H1 (cell line): ENCODE data around the gene EFCAB8. TPM values are rescaled to one million over a fixed set of nuclear protein-coding genes. Genes with fewer than 3 reads are reported as not detected.

Experiments
- CTCF ChIA-PET: fragments of 300-600 bp; sonication (Branson Sonifier 250); formaldehyde crosslinking; loops from one replicate; lab custom pipeline; 2021; ENCODE audit not compliant: partially characterized antibody; lab: Charles Lee
- POLR2A ChIA-PET: fragments of 300-600 bp; sonication (Branson Sonifier 250); formaldehyde crosslinking; loops from one replicate; lab custom pipeline; 2021; ENCODE audit warnings: inconsistent platforms; ENCODE audit not compliant: partially characterized antibody; lab: Charles Lee
- DNase-seq, 2 experiments: peaks; one replicate each; pipeline versions ENCODE4 v3.0.0 to v3.0.0-alpha.2; 2010 to 2022; ENCODE audit warnings: low spot score in 2 of 2, low read depth in 1 of 2, mixed read lengths in 1 of 2
- FAIRE-seq: peaks from 2 replicates; lab custom pipeline; 2011; peaks lifted over from hg19 to GRCh38; lab: Jason Lieb, UNC
- H2AFZ ChIP-seq: 2 replicates; pipeline ENCODE4 v1.8.1; 2012; ENCODE audit warnings: low read length, inconsistent platforms
- H2AK5ac ChIP-seq: 2 replicates; pipeline ENCODE4 v1.6.1; 2013; ENCODE audit warnings: low read depth, low read length
- H2BK120ac ChIP-seq: replicated peaks from 2 replicates; pipeline ENCODE3; 2013; ENCODE audit warnings: low read depth, low read length, inconsistent platforms
- H2BK12ac ChIP-seq: 2 replicates; pipeline ENCODE4 v1.6.1; 2013; ENCODE audit warnings: low read depth, low read length
- H2BK15ac ChIP-seq: 2 replicates; pipeline ENCODE4 v1.6.1; 2013; ENCODE audit warnings: low read length
- H2BK20ac ChIP-seq: 2 replicates; pipeline ENCODE4 v1.6.1; 2013; ENCODE audit warnings: low read length
- H2BK5ac ChIP-seq: 2 replicates; pipeline ENCODE4 v1.6.1; 2013; ENCODE audit warnings: low read depth, low read length
- H3K14ac ChIP-seq: 2 replicates; pipeline ENCODE4 v1.6.1; 2013; ENCODE audit warnings: inconsistent platforms; ENCODE audit not compliant: insufficient read length
- H3K18ac ChIP-seq: 2 replicates; pipeline ENCODE4 v1.6.1; 2013; ENCODE audit warnings: low read length; ENCODE audit errors: extremely low read depth
- H3K23ac ChIP-seq: 2 replicates; pipeline ENCODE4 v1.6.1; 2013; ENCODE audit warnings: inconsistent platforms; ENCODE audit not compliant: insufficient read length
- H3K23me2 ChIP-seq: 2 replicates; pipeline ENCODE4 v1.6.1; 2013; ENCODE audit warnings: low read depth, low read length
- H3K27ac ChIP-seq: 2 replicates; pipeline ENCODE4 v1.6.1; 2011; ENCODE audit warnings: low read depth, low read length, inconsistent platforms
- H3K27me3 ChIP-seq, 4 experiments: replicated peaks in 1 of 4; 1 replicate in 1 of 4; 2 replicates in 3 of 4; pipeline versions ENCODE4 v1.6.1 to v1.8.1; 2011 to 2013; ENCODE audit warnings: low read length in 3 of 4, mild to moderate bottlenecking in 3 of 4, inconsistent platforms in 2 of 4, mixed read lengths in 2 of 4, moderate library complexity in 1 of 4; ENCODE audit not compliant: control insufficient read depth in 3 of 4, insufficient read depth in 3 of 4; ENCODE audit errors: extremely low read depth in 1 of 4
- H3K36me3 ChIP-seq, 4 experiments: 2 replicates each; pipeline versions ENCODE4 v1.6.1 to v1.8.1; 2011 to 2013; ENCODE audit warnings: mild to moderate bottlenecking in 4 of 4, low read length in 3 of 4, moderate library complexity in 2 of 4, control low read depth in 1 of 4, inconsistent platforms in 1 of 4; ENCODE audit not compliant: insufficient read depth in 4 of 4, control insufficient read depth in 2 of 4
- H3K4ac ChIP-seq: replicated peaks from 2 replicates; pipeline ENCODE3; 2013; ENCODE audit warnings: low read length, low read depth, mixed read lengths, inconsistent platforms; ENCODE audit not compliant: insufficient read length
- H3K4me1 ChIP-seq, 4 experiments: replicated peaks in 1 of 4; 1 replicate in 1 of 4; 2 replicates in 3 of 4; pipeline versions ENCODE4 v1.6.1 to v1.8.1; 2011 to 2013; ENCODE audit warnings: low read length in 3 of 4, inconsistent platforms in 2 of 4, mixed read lengths in 1 of 4; ENCODE audit not compliant: insufficient read depth in 4 of 4, control insufficient read depth in 3 of 4
- H3K4me2 ChIP-seq, 2 experiments: 2 replicates each; pipeline versions ENCODE4 v1.6.1 to v1.8.1; 2011 to 2013; ENCODE audit warnings: low read depth in 2 of 2, low read length in 2 of 2, control low read depth in 1 of 2, inconsistent platforms in 1 of 2, mild to moderate bottlenecking in 1 of 2; ENCODE audit not compliant: insufficient read depth in 1 of 2
- H3K4me3 ChIP-seq, 4 experiments: fragments of 200-600, 300-600 bp in 1 of 4; sonication (generic), shearing (Covaris generic), sonication (Bioruptor Twin) in 1 of 4; 2 replicates each; pipeline versions ENCODE4 v1.5.1 to v1.8.1; 2011 to 2016; ENCODE audit warnings: low read length in 4 of 4, low read depth in 3 of 4, control low read depth in 2 of 4, inconsistent platforms in 2 of 4, mild to moderate bottlenecking in 2 of 4, mixed read lengths in 1 of 4, moderate library complexity in 1 of 4; ENCODE audit not compliant: insufficient read depth in 2 of 4; ENCODE audit errors: extremely low read depth in 1 of 4
- H3K56ac ChIP-seq: replicated peaks from 2 replicates; pipeline ENCODE3; 2013; ENCODE audit warnings: low read depth, mild to moderate bottlenecking, mixed read lengths, low read length, inconsistent platforms; ENCODE audit not compliant: insufficient read length
- H3K79me1 ChIP-seq: 2 replicates; pipeline ENCODE4 v1.6.1; 2013; ENCODE audit warnings: low read depth, low read length, control low read depth
- H3K79me2 ChIP-seq, 2 experiments: 2 replicates each; pipeline versions ENCODE4 v1.6.1 to v1.8.1; 2012 to 2013; ENCODE audit warnings: low read length in 2 of 2, mild to moderate bottlenecking in 2 of 2, inconsistent platforms in 1 of 2; ENCODE audit not compliant: insufficient read depth in 2 of 2, control insufficient read depth in 1 of 2
- H3K9ac ChIP-seq, 4 experiments: replicated peaks in 1 of 4; 1 replicate in 1 of 4; 2 replicates in 3 of 4; pipeline versions ENCODE4 v1.6.1 to v1.8.1; 2011 to 2013; ENCODE audit warnings: low read depth in 3 of 4, low read length in 3 of 4, control low read depth in 2 of 4, mild to moderate bottlenecking in 2 of 4, moderate library complexity in 2 of 4, inconsistent platforms in 1 of 4; ENCODE audit errors: extremely low read depth in 1 of 4
- H3K9me3 ChIP-seq, 2 experiments: 2 replicates each; pipeline versions ENCODE4 v1.6.1 to v1.8.1; 2012 to 2013; ENCODE audit warnings: mild to moderate bottlenecking in 2 of 2, moderate library complexity in 2 of 2, control low read depth in 1 of 2, inconsistent platforms in 1 of 2, low read depth in 1 of 2, low read length in 1 of 2, mixed read lengths in 1 of 2; ENCODE audit not compliant: insufficient read depth in 2 of 2
- H4K20me1 ChIP-seq, 2 experiments: replicated peaks in 1 of 2; 2 replicates each; pipeline versions ENCODE3 to v1.8.1; 2011 to 2013; ENCODE audit warnings: inconsistent platforms in 2 of 2, low read length in 2 of 2, mild to moderate bottlenecking in 1 of 2; ENCODE audit not compliant: insufficient read depth in 2 of 2, control insufficient read depth in 1 of 2
- H4K5ac ChIP-seq: 2 replicates; pipeline ENCODE4 v1.6.1; 2013; ENCODE audit warnings: low read length, low read depth, mixed read lengths, inconsistent platforms; ENCODE audit not compliant: insufficient read length
- H4K8ac ChIP-seq: 2 replicates; pipeline ENCODE4 v1.8.0; 2013; ENCODE audit warnings: mild to moderate bottlenecking, moderate library complexity, low read length, inconsistent platforms; ENCODE audit not compliant: insufficient read depth; ENCODE audit errors: extremely low read depth
- H4K91ac ChIP-seq: replicated peaks from 2 replicates; pipeline ENCODE3; 2013; ENCODE audit warnings: low read length, mixed read lengths, inconsistent platforms; ENCODE audit not compliant: insufficient read length
- ASH2L ChIP-seq: fragments of 200-600, 300-600 bp; sonication (generic); IDR thresholded peaks from one replicate; pipeline ENCODE4 v1.7.1; 2017; ENCODE audit warnings: low read length
- BACH1 ChIP-seq: IDR thresholded peaks from 2 replicates; pipeline ENCODE4 v1.6.1; 2012; ENCODE audit warnings: low read length, improper control_type of control experiment
- CBX8 ChIP-seq: fragments of 300-800, 300-1000 bp; sonication (generic); IDR thresholded peaks from 2 replicates; pipeline ENCODE4 v1.7.1; 2016; ENCODE audit warnings: low read depth, low read length, borderline replicate concordance
- CHD2 ChIP-seq: IDR thresholded peaks from 2 replicates; pipeline ENCODE4 v1.6.1; 2012; ENCODE audit warnings: low read length, improper control_type of control experiment
- CREB1 ChIP-seq: IDR thresholded peaks from 2 replicates; pipeline ENCODE4 v1.6.1; 2012; ENCODE audit warnings: inconsistent platforms
- EGR1 ChIP-seq: IDR thresholded peaks from 2 replicates; pipeline ENCODE4 v1.6.1; 2011; ENCODE audit warnings: low read depth, low read length, borderline replicate concordance
- EP300 ChIP-seq, 2 experiments: IDR thresholded peaks; 1 replicate in 1 of 2; 2 replicates in 1 of 2; pipeline ENCODE4 v1.6.1; 2011 to 2012; ENCODE audit warnings: low read depth in 2 of 2, low read length in 2 of 2, mild to moderate bottlenecking in 2 of 2, borderline replicate concordance in 1 of 2, inconsistent platforms in 1 of 2, moderate library complexity in 1 of 2
- EZH2 ChIP-seq: fragments of 200-600 bp; sonication (generic); IDR thresholded peaks from 2 replicates; pipeline ENCODE4 v1.7.1; 2012; ENCODE audit warnings: low read depth, mild to moderate bottlenecking, moderate library complexity, low read length, inconsistent platforms; ENCODE audit not compliant: severe bottlenecking
- GABPA ChIP-seq: IDR thresholded peaks from 2 replicates; pipeline ENCODE4 v1.6.1; 2011; ENCODE audit warnings: mild to moderate bottlenecking, low read length, moderate library complexity, borderline replicate concordance; ENCODE audit not compliant: insufficient read depth
- MAX ChIP-seq: IDR thresholded peaks from 2 replicates; pipeline ENCODE4 v1.6.1; 2012; ENCODE audit warnings: inconsistent platforms
- PHF8 ChIP-seq: fragments of 200-600 bp; sonication (generic); conservative IDR thresholded peaks from 2 replicates; pipeline ENCODE4 v1.7.1; 2012; ENCODE audit warnings: low read depth, mild to moderate bottlenecking, inconsistent platforms, low read length, moderate library complexity
- RBBP5 ChIP-seq: IDR thresholded peaks from 2 replicates; pipeline ENCODE4 v1.7.1; 2012; ENCODE audit warnings: low read depth, mild to moderate bottlenecking, inconsistent platforms, low read length, moderate library complexity, borderline replicate concordance
- SAP30 ChIP-seq: fragments of 300-600 bp; sonication (generic); IDR thresholded peaks from 2 replicates; pipeline ENCODE4 v1.7.1; 2012; ENCODE audit warnings: low read length, moderate library complexity, mild to moderate bottlenecking, inconsistent platforms; ENCODE audit not compliant: insufficient read depth, insufficient replicate concordance
- SUZ12 ChIP-seq: fragments of 200-600 bp; sonication (generic); IDR thresholded peaks from 2 replicates; pipeline ENCODE4 v1.6.1; 2012; ENCODE audit warnings: mild to moderate bottlenecking, inconsistent platforms, low read length, moderate library complexity, mixed read lengths
- TBP ChIP-seq: IDR thresholded peaks from 2 replicates; pipeline ENCODE4 v1.6.1; 2011; ENCODE audit warnings: low read depth, low read length, improper control_type of control experiment
- WGBS, 2 experiments: shearing (Covaris generic) in 1 of 2; methylation state at CpG; one replicate each; pipeline versions ENCODE4 v1.1.6 to v1.1.7; 2013 to 2015; ENCODE audit warnings: low lambda C conversion rate in 2 of 2, mixed read lengths in 2 of 2, inconsistent platforms in 1 of 2, low coverage in 1 of 2, missing lambda C conversion rate in 1 of 2; ENCODE audit not compliant: insufficient replicate concordance in 2 of 2, insufficient coverage in 1 of 2, insufficient read length in 1 of 2; ENCODE audit errors: extremely low coverage in 1 of 2, missing lambda C conversion rate in 1 of 2; 5-methylcytosine and 5-hydroxymethylcytosine counted together
- polyA plus RNA-seq, 7 experiments: library from polyadenylated mRNA; depleted of rRNA in 3 of 7; stranded (reverse) in 5 of 7; unstranded in 2 of 7; fragments of >200 nt in 5 of 7; fragments of 200-250 nt in 2 of 7; gene quantifications; 1 replicate in 5 of 7; 2 replicates in 1 of 7; 4 replicates in 1 of 7; pipeline versions ENCODE4 v1.2.1 to v1.2.3, GENCODE V29; 2011 to 2013; ENCODE audit warnings: missing spikeins in 2 of 7, mixed read lengths in 2 of 7
- total RNA-seq: library from RNA; stranded (reverse); fragmentation: NEBNext Ultra II Directional; extraction: Animal tissue kit (Norgen Biotek cat#: 25700); gene quantifications from 2 replicates; pipeline ENCODE4 v1.2.1, GENCODE V29; 2021

Gene EFCAB8
- total and polyA plus RNA-seq, 2 of the 8 experiments (the other 6 are each of a cell fraction or from before 2014, with no cell fraction given) = 0.06 to 0.20 TPM

GRCh38 chr20:32997431-32997830, 138.7 kb downstream of the EFCAB8 start:
- POLR2A ChIA-PET = no interaction called here
- Histone ChIP-seq H3K56ac (no peak overlapping the region), H3K9me3 (no peaks in the 10 kb centered on the region), H3K79me1 (no peaks in the 10 kb centered on the region), H4K8ac (no peak overlapping the region), H2BK5ac (no peak overlapping the region), H3K4me3 (no peak overlapping the region), H3K18ac (no peak overlapping the region), H3K23ac (no peak overlapping the region), H3K36me3 (no peaks in the 10 kb centered on the region), H3K4ac (no peak overlapping the region), H4K5ac (no peak overlapping the region), H3K14ac (no peak overlapping the region), H2BK12ac (no peak overlapping the region), H2BK20ac (no peak overlapping the region), H4K20me1 (no peaks in the 10 kb centered on the region), H3K9ac (no peak overlapping the region), H3K27me3 (no peaks in the 10 kb centered on the region), H3K4me1 (no peaks in the 10 kb centered on the region; a peak in 1 of 7 replicates), H2BK120ac (no peak overlapping the region), H2AFZ (no peak overlapping the region), H2AK5ac (no peak overlapping the region), H3K23me2 (no peaks in the 10 kb centered on the region; the same call in 1 of the 2 replicates), H4K91ac (no peak overlapping the region), H3K4me2 (no peak overlapping the region), H3K27ac (no peak overlapping the region), H3K79me2 (no peaks in the 10 kb centered on the region), H2BK15ac (no peak overlapping the region)
- no peak for FAIRE-seq
- 96% methylated on average over 2 of the region's 2 CpGs; no CpG with 5 or more reads in 1 of the 2 experiments for WGBS, 2 experiments
- DNase-seq = no peak
- CTCF ChIA-PET = interaction anchor here (0.7 to 4.4 kb wide), 6 partner anchors 13 to 99 kb away, joined by 3 to 53 read pairs (median 4); partner anchors contain the start of gene BPIFB6
- no peak for TF ChIP-seq SAP30
- no peak for TF ChIP-seq SUZ12
- no peak for TF ChIP-seq CHD2
- TF ChIP-seq EGR1 = no peak
- no peak for TF ChIP-seq MAX
- TF ChIP-seq EP300 (IDR thresholded peaks at IDR 0.05; ENCODE audit: borderline replicate concordance in 1 of 2, low read depth in 2 of 2, low read length in 2 of 2) = no peak
- no peak for TF ChIP-seq BACH1
- TF ChIP-seq CBX8 = no peak
- no peak for TF ChIP-seq ASH2L
- no peak for TF ChIP-seq RBBP5
- TF ChIP-seq EZH2 = no peak
- TF ChIP-seq CREB1 = no peak
- TF ChIP-seq GABPA = no peak
- TF ChIP-seq TBP = no peak
- no peak for TF ChIP-seq PHF8
